Hepatocyte (in vitro differentiated cells): ENCODE results near the gene CCDC187. TPM values are rescaled to one million over a fixed set of nuclear protein-coding genes. Genes with fewer than 3 reads are reported as not detected.

Source experiments
- DNase-seq: peaks from one replicate; pipeline ENCODE4 v3.0.0-alpha.2; 2016; ENCODE audit warnings: low spot score
- H2AFZ ChIP-seq: fragments of 200-600 bp; sonication (generic); 2 replicates; pipeline ENCODE4 v1.6.0; 2016; ENCODE audit warnings: antibody characterized with exemption, mild to moderate bottlenecking
- H3K27ac ChIP-seq: fragments of 200-600 bp; sonication (generic); 2 replicates; pipeline ENCODE4 v1.5.1; 2016; ENCODE audit warnings: mild to moderate bottlenecking
- H3K27me3 ChIP-seq: fragments of 200-600 bp; sonication (generic); 2 replicates; pipeline ENCODE4 v1.6.1; 2016
- H3K36me3 ChIP-seq: fragments of 200-600 bp; sonication (generic); replicated peaks from 2 replicates; pipeline ENCODE4 v1.5.1; 2016; ENCODE audit warnings: low read depth; ENCODE audit not compliant: insufficient read depth
- H3K4me1 ChIP-seq: fragments of 200-600 bp; sonication (generic); 2 replicates; pipeline ENCODE4 v1.5.1; 2016; ENCODE audit warnings: mild to moderate bottlenecking, moderate library complexity; ENCODE audit not compliant: insufficient read depth
- H3K4me2 ChIP-seq: fragments of 200-600 bp; sonication (generic); 2 replicates; pipeline ENCODE4 v1.6.0; 2016
- H3K4me3 ChIP-seq: fragments of 200-600 bp; sonication (generic); 2 replicates; pipeline ENCODE4 v1.5.1; 2016; ENCODE audit warnings: mild to moderate bottlenecking
- H3K79me2 ChIP-seq: fragments of 200-600 bp; sonication (generic); 2 replicates; pipeline ENCODE4 v1.6.0; 2017; ENCODE audit warnings: mild to moderate bottlenecking
- H3K9me2 ChIP-seq: fragments of 200-600 bp; sonication (generic); replicated peaks from 2 replicates; pipeline ENCODE4 v1.6.0; 2017; ENCODE audit warnings: mild to moderate bottlenecking; ENCODE audit not compliant: insufficient read depth
- H3K9me3 ChIP-seq: fragments of 200-600 bp; sonication (generic); 2 replicates; pipeline ENCODE4 v1.5.1; 2016; ENCODE audit warnings: low read depth, mild to moderate bottlenecking
- H4K20me1 ChIP-seq: fragments of 200-600 bp; sonication (generic); 2 replicates; pipeline ENCODE4 v1.6.0; 2016; ENCODE audit warnings: mild to moderate bottlenecking; ENCODE audit not compliant: insufficient read depth, poor library complexity, severe bottlenecking
- EZH2 ChIP-seq: fragments of 200-600 bp; sonication (generic); IDR thresholded peaks from 2 replicates; pipeline ENCODE4 v1.6.1; 2016; ENCODE audit warnings: antibody characterized with exemption, mild to moderate bottlenecking, borderline replicate concordance
- EZH2phosphoT487 ChIP-seq: fragments of 200-600 bp; sonication (generic); IDR thresholded peaks from one replicate; pipeline ENCODE4 v1.6.1; 2018; ENCODE audit warnings: antibody characterized with exemption, mild to moderate bottlenecking, low read depth, moderate library complexity; ENCODE audit not compliant: unreplicated experiment, severe bottlenecking
- WGBS: methylation state at CpG from one replicate; pipeline ENCODE4 v1.1.6; 2016; ENCODE audit warnings: low lambda C conversion rate; ENCODE audit errors: missing lambda C conversion rate; 5-methylcytosine and 5-hydroxymethylcytosine counted together
- polyA plus RNA-seq: library from polyadenylated mRNA; unstranded; fragments of >200 nt; fragmentation: Nextera tagmentation; extraction: Ambion mirVana; gene quantifications from 2 replicates; pipeline ENCODE4 v1.2.1, GENCODE V29; 2016
- total RNA-seq: library from RNA; depleted of rRNA; stranded (reverse); fragments of >200 nt; gene quantifications from 2 replicates; pipeline ENCODE4 v1.2.3, GENCODE V29; 2014
- TF ChIP-seq, protein P1 (sequence below): fragments of 200-600 bp; sonication (generic); IDR thresholded peaks from 2 replicates; pipeline ENCODE4 v1.5.1; 2016; ENCODE audit warnings: antibody characterized with exemption, mild to moderate bottlenecking; ENCODE audit not compliant: poor library complexity

Gene CCDC187
- total and polyA plus RNA-seq, 2 experiments from 2014 or later, result 0.60 to 0.75 TPM

DNA sequence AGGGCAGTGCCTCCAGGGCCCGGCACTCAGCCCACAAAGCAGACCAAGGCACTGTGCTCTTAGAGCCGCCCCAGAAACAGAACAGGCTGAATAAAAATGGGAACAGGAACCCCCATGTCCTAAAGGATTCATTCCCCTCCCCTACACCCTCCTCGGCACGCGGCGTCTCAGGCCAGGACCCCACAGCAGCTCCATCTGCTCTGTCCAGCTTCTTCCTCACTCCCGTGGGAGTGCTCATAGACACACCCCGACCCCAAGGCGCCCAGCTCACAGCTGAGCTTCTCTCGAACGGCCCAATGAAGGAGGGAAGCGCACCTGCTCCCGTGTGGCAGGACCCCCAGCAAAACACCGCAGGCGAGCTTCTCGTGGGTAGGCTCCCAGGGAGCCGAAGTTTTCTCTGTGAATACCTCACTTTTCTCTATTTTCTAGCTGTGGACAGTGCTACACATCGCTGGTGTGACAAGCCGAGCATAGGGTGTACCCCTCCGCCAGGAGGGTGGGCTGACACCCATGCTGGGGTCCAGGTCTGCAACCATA is 42.9 kb downstream of the CCDC187 start:
- TF ChIP-seq EZH2 (no peak), EZH2phosphoT487 (no peak)
- TF ChIP-seq, protein P1, sequence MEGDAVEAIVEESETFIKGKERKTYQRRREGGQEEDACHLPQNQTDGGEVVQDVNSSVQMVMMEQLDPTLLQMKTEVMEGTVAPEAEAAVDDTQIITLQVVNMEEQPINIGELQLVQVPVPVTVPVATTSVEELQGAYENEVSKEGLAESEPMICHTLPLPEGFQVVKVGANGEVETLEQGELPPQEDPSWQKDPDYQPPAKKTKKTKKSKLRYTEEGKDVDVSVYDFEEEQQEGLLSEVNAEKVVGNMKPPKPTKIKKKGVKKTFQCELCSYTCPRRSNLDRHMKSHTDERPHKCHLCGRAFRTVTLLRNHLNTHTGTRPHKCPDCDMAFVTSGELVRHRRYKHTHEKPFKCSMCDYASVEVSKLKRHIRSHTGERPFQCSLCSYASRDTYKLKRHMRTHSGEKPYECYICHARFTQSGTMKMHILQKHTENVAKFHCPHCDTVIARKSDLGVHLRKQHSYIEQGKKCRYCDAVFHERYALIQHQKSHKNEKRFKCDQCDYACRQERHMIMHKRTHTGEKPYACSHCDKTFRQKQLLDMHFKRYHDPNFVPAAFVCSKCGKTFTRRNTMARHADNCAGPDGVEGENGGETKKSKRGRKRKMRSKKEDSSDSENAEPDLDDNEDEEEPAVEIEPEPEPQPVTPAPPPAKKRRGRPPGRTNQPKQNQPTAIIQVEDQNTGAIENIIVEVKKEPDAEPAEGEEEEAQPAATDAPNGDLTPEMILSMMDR, result no peak
- no peaks in the 10 kb centered on the region for H3K79me2 ChIP-seq
- no peak for DNase-seq
- H4K20me1 ChIP-seq, result no peaks in the 10 kb centered on the region
- no peak overlapping the region for H3K4me2 ChIP-seq
- H2AFZ ChIP-seq, result no peak overlapping the region
- no peaks in the 10 kb centered on the region for H3K27me3 ChIP-seq
- H3K9me3 ChIP-seq, result no peaks in the 10 kb centered on the region
- H3K27ac ChIP-seq, result no peak overlapping the region
- WGBS, result 90% methylated on average over 20 of the region's 20 CpGs
- H3K36me3 ChIP-seq, result no peaks in the 10 kb centered on the region
- H3K4me1 ChIP-seq, result no peaks in the 10 kb centered on the region
- H3K9me2 ChIP-seq, result no peaks in the 10 kb centered on the region
- H3K4me3 ChIP-seq, result no peak overlapping the region

DNA sequence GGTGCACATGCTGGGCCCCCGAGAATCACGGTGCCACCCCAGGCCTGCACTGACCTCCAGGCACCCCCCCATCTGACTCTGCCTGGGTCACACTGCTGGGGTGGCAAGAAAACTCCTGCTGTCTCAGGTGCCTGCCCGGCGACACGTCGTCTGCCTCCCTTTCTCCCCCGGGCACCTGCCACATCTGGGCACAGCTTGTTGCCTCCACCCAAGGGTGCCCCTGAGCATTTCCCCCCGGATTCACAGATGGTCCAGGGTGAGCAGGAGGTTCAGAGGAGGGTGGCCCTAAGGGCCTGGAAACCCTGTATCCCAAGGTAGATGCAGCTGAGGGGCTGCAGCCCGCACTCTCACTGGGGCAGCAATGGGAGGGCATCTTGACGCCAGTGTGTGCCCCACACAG is 43.4 kb downstream of the CCDC187 start:
- Histone ChIP-seq H3K9me3 (no peaks in the 10 kb centered on the region), H3K27me3 (no peaks in the 10 kb centered on the region), H3K9me2 (no peaks in the 10 kb centered on the region), H3K4me2 (no peak overlapping the region), H3K79me2 (no peaks in the 10 kb centered on the region), H3K4me3 (no peak overlapping the region), H4K20me1 (no peaks in the 10 kb centered on the region), H3K4me1 (no peaks in the 10 kb centered on the region), H3K27ac (no peak overlapping the region), H3K36me3 (no peaks in the 10 kb centered on the region), H2AFZ (no peak overlapping the region)
- WGBS, result 90% methylated on average over 10 of the region's 10 CpGs
- TF ChIP-seq EZH2phosphoT487, result no peak
- TF ChIP-seq, protein P1, result no peak
- no peak for TF ChIP-seq EZH2
- no peak for DNase-seq

DNA sequence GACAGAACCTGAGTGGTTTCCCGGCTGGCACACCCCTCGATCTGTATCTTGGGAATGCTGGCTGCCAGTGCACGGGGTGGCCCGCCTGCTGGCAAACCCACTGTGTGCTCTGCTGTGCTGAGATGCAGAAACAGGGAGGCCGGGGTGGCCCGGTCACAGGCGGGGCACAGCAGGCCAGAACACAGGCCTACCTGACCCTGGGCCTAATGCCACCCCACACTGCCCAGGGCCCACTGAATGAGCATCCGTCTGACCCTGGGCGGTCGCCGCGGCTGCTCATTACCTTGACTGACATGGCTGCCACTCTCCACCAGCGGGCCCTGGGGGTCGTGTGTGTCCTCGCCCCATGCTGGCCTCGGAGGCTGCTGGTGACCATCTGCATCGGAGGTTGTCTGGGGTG is 44.1 kb downstream of the CCDC187 start:
- H3K4me3 ChIP-seq, result no peak overlapping the region
- no peak for DNase-seq
- no peaks in the 10 kb centered on the region for H4K20me1 ChIP-seq
- no peak overlapping the region for H3K4me2 ChIP-seq
- H3K4me1 ChIP-seq, result no peaks in the 10 kb centered on the region
- 97% methylated on average over 16 of the region's 17 CpGs for WGBS
- no peak overlapping the region for H3K27ac ChIP-seq
- no peaks in the 10 kb centered on the region for H3K36me3 ChIP-seq
- no peaks in the 10 kb centered on the region for H3K9me2 ChIP-seq
- no peaks in the 10 kb centered on the region for H3K27me3 ChIP-seq
- no peak overlapping the region for H2AFZ ChIP-seq
- no peaks in the 10 kb centered on the region for H3K9me3 ChIP-seq
- H3K79me2 ChIP-seq, result no peaks in the 10 kb centered on the region
- TF ChIP-seq EZH2phosphoT487 (no peak), EZH2 (no peak)
- TF ChIP-seq, protein P1, result no peak

DNA sequence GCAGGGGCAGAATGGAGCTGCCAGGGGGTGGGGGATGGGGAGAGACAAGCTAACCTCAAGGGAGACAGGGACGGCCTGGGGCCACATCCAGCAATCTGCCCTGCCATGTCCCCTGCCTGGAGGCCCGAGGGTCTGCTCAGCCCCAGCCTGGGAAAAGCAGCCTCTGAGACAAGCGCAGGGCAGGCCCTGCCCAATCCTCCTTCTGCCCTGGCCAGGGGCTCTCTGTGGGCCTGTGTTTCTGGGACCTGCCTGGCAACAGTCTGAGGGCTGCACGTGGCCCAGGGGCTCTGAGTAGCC is 44.4 kb downstream of the CCDC187 start:
- Histone ChIP-seq H3K79me2 (no peaks in the 10 kb centered on the region), H3K9me3 (no peaks in the 10 kb centered on the region), H3K27ac (no peak overlapping the region), H2AFZ (no peak overlapping the region), H3K9me2 (no peaks in the 10 kb centered on the region), H3K27me3 (no peaks in the 10 kb centered on the region), H3K36me3 (no peaks in the 10 kb centered on the region), H3K4me2 (no peak overlapping the region), H4K20me1 (no peaks in the 10 kb centered on the region), H3K4me3 (no peak overlapping the region), H3K4me1 (no peaks in the 10 kb centered on the region)
- TF ChIP-seq EZH2phosphoT487 (no peak), EZH2 (no peak)
- TF ChIP-seq, protein P1, result no peak
- no peak for DNase-seq
- 58% methylated on average over 3 of the region's 4 CpGs for WGBS
